GM19324 (cell line): ENCODE data around the gene NHS.
A peak's percentile ranks its signal among the peaks of the same experiment; 100 is the strongest.

Experiments used
- ATAC-seq: cut with Tn5 transposase; IDR thresholded peaks from one replicate; pipeline ENCODE4 v1.9.1; 2021; ENCODE audit warnings: mild to moderate bottlenecking, moderate library complexity; ENCODE audit not compliant: unreplicated experiment, low FRiP score

NHS gene

GRCh38 chrX:17535229-17535628, 160.2 kb downstream of the NHS start:
- no peak for ATAC-seq

- no peak for ATAC-seq
These were observed 162.8 kb downstream of the NHS start for GRCh38 chrX:17537723-17538243.

- ATAC-seq = no peak
These were observed 167.1 kb downstream of the NHS start for GRCh38 chrX:17542123-17542522.

- ATAC-seq = no peak
These were observed 169.8 kb downstream of the NHS start for GRCh38 chrX:17544821-17545220.

- no peak for ATAC-seq
These were observed 171.4 kb downstream of the NHS start for GRCh38 chrX:17546356-17546755.

GRCh38 chrX:17547658-17548057, 172.7 kb downstream of the NHS start:
- ATAC-seq = peak; percentile 65

- ATAC-seq = no peak
These were observed 174.2 kb downstream of the NHS start for GRCh38 chrX:17549107-17549651.

- ATAC-seq = no peak
These were observed 175.0 kb downstream of the NHS start for GRCh38 chrX:17550011-17550410.

GRCh38 chrX:17552044-17552650, 177.1 kb downstream of the NHS start:
- ATAC-seq = no peak

- no peak for ATAC-seq
These were observed 178.5 kb downstream of the NHS start for GRCh38 chrX:17553469-17553868.

- ATAC-seq = no peak
These were observed 179.0 kb downstream of the NHS start for GRCh38 chrX:17553961-17554482.

- ATAC-seq = no peak
These were observed 179.9 kb downstream of the NHS start for GRCh38 chrX:17554914-17555313.

- no peak for ATAC-seq
These were observed 180.8 kb downstream of the NHS start for GRCh38 chrX:17555846-17556245.

- no peak for ATAC-seq
These were observed 184.9 kb downstream of the NHS start for GRCh38 chrX:17559728-17560379.

- no peak for ATAC-seq
These were observed 185.4 kb downstream of the NHS start for GRCh38 chrX:17560385-17560784.

GRCh38 chrX:17563076-17563475, 188.1 kb downstream of the NHS start:
- ATAC-seq = no peak

GRCh38 chrX:17563515-17563914, 188.5 kb downstream of the NHS start:
- no peak for ATAC-seq

- no peak for ATAC-seq
These were observed 189.8 kb downstream of the NHS start for GRCh38 chrX:17564689-17565409.

- no peak for ATAC-seq
These were observed 191.7 kb downstream of the NHS start for GRCh38 chrX:17566740-17567139.

GRCh38 chrX:17567187-17567586, 192.2 kb downstream of the NHS start:
- ATAC-seq = no peak

GRCh38 chrX:17567821-17568220, 192.8 kb downstream of the NHS start:
- no peak for ATAC-seq
